ENCODE data around the gene MICU2.

- TF ChIP-seq CTCF (IDR thresholded peaks at IDR 0.05; ENCODE audit: low read depth, low read length) (no peak), EZH2phosphoT487 (IDR thresholded peaks at IDR 0.05; ENCODE audit: low read depth) (no peak)
Measured at GRCh38 chr13:21461131-21461530, 142.8 kb downstream of the MICU2 start.
